DMS53 (cell line): ENCODE results near the gene DNPH1.
A peak's percentile ranks its signal among the peaks of the same experiment; 100 is the strongest.

Experiments
- DNase-seq: peaks from one replicate; lab custom pipeline; 2025; lab: John Stamatoyannopoulos, UW

Gene DNPH1

DNA sequence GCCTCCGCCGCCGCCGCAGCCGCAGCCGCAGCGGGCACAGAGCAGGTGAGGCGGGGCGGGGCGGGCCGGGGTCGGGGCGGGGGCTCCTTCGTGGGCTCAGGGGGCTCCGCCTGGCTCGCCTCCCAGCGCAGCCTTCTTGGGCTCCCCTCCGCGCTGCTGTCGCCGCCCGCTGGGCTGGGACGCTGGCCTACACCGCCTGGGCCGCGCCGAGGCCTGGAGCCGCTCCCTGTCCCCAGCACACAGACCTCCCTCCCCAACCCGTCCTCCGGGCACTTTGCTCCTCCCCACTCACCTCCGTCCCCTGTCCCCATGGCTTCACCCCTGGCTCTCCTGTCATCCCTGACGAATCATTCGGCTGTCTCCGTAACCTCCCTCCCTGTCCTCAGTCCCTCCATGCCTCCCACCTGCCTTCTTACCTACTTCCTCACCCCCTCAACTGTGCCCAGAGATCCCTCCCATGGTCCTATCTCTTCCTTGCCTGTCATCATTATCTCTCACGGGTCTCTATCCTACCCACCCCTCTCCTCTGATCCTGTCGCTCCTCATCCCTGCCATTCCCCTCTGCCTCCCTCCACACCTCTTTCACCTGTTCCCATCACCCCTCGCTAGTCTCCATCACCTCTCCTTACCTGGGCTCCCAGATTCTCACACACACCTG lies 14.5 kb upstream of the DNPH1 start:
- DNase-seq, result peak; percentile 47

DNA sequence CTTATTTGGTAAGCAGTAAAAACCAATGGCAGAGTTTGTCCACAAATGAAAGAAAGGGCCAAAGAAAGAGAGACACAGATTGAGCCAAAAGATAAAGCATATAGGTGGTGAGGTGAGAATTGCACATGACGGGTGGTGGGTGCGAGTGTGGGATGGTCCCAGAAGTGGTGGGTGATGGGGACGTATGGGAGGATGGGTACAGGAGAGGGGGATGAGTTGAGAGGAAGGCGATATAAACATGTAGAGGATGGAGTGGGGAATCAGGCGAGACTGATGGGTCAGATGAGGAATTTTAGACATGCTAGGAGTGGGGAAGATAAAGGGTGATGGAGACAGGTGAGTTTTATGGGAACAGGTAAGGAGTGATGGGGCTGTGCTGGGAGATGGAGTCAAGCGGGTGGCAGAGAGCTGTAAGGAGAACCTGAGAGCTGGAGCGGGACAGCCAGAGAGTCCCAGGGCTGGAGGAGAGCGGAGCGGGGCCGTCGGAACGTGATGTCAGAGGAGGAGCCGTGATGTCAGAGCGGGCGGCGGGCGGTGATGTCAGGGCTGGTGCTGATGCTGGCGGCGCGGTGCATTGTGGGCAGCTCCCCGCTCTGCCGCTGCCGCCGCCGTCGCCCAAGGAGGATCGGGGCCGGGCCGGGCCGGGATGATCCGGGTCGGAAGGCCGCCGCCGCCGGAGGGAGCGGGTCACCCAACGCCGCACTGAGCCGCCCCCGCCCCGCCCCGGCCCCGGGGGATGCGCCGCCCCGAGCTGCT lies 13.8 kb upstream of the DNPH1 start, which contains the start of gene TTBK1:
TTBK1 (plus strand) TSS at position 574 of the 756 bp plus-strand sequence. CDS start 3,180 bp downstream, outside the sequence.
- DNase-seq, result peak; percentile 63

DNA sequence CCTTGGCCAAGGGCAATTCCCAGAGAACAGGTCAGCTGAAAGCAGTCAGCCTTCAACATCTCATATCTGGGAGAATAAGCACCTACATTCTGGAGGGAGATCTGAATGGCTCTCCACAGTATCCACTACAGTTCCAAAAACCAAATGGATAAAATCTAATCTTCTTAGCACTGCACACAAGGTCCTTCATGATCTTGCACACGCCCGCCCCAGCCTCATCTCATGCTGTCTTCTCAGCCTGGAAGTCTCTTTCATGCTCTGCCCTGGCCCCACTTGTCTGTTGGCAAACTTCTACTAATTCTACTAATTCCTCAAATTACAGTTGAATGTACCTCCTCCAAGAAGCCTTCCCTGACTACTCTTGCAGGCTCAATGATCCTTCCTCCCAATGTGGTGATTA lies 12.2 kb upstream of the DNPH1 start:
- DNase-seq, result no peak

DNA sequence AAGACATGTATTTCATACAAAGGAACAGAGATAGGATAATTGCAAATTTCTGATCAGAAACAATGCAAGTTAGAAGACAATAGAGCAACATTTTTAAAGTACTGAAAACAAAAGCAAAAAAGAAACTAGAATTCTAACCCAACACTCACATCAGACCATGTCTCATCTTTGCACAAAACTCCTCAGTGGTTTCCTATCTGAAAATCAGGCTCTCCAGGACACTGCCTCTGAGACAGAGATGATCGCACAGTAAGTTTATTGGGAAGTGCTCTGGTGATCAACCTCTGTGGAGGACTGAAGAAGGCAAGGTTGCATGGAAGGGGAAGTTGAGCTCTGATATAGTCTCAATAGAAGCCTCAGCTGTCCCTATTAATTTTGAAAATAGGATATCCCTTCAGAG lies 11.7 kb upstream of the DNPH1 start:
- DNase-seq, result no peak

DNA sequence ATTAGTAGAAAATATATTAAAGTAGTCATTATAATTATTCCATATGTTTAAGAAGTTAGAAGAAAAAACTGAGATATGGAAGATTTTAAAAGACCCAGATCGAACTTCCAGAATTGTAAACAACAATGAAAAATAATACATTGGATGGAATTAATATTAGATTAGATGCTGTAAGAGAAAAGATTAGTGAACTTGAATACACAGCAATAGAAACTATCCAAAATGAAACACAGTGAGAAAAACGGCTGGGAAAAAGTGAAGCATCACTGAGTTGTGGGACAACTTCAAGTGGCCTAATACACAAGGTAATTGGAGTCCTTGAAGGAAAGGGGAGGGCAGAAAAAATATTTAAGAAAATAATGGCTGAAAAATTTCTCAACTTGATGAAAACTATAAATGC lies 9.8 kb upstream of the DNPH1 start:
- no peak for DNase-seq

DNA sequence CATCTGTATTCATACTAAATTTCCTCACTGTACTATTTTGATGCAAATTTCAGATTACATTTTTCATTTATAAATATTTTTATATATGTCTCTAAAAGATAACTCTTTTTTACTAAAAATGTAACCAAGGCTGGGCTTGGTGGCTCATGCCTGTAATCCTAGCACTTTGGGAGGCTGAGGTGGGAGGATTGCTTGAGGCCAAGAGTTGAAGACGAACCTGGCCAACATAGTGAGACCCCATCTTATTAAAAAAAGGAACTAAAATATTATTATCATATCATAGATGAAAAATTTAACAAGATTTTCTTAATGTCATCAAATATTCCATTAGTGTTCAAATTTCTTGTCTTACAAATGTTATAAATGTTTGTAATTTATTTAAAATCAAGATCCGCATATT lies 6.6 kb upstream of the DNPH1 start:
- DNase-seq, result no peak

DNA sequence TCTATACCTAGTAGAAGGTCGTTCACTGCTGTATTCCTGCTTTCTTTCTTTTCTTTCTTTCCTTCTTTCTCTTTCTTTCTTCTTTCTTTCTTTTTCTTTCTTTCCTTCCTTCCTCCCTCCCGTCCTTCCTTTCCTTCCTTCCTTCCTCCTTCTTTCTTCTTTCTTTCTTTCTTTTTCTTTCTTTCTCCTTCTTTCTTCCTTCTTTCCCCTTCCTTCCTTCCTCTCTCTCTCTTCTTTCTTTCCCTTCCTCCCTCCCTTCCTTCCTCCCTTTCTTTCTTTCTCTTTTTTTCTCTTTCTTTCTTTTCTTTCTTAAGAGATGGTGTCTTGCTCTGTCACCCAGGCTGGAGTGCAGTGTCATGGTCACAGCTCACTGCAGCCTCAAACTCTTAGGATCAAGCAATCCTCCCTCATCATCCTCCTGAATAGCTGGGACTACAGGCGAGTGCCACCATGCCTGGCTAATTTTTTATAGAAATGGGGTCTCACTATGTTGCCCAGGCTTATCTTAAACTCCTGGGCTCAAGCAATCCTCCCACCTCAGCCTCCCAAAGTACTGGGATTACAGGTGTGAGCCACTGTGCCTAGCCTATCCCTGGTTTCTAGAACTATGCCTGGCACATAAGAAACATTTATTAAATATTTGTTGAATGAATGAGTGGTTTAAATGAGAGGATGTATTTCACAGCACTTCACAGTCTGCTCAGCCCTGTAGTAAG lies 2.6 kb upstream of the DNPH1 start:
- no peak for DNase-seq

DNA sequence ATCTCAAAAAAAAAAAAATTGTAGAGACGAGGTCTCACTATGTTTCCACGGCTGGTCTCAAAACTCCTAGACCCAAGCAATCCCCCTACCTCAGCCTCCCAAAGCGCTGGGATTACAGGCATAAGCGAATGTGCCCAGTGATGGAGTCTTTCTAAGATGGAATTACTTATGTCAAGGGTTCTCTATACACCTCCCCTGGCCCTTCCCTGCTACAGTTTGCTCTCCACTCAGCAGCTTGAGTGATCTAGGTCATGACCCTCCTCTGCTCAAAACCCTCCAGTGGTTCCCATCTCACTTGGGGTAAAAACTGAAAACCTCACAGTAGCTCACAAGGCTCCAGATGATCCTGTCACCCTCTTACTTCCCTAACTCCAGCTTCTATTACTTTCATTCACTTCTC lies 1.8 kb upstream of the DNPH1 start:
- no peak for DNase-seq

DNA sequence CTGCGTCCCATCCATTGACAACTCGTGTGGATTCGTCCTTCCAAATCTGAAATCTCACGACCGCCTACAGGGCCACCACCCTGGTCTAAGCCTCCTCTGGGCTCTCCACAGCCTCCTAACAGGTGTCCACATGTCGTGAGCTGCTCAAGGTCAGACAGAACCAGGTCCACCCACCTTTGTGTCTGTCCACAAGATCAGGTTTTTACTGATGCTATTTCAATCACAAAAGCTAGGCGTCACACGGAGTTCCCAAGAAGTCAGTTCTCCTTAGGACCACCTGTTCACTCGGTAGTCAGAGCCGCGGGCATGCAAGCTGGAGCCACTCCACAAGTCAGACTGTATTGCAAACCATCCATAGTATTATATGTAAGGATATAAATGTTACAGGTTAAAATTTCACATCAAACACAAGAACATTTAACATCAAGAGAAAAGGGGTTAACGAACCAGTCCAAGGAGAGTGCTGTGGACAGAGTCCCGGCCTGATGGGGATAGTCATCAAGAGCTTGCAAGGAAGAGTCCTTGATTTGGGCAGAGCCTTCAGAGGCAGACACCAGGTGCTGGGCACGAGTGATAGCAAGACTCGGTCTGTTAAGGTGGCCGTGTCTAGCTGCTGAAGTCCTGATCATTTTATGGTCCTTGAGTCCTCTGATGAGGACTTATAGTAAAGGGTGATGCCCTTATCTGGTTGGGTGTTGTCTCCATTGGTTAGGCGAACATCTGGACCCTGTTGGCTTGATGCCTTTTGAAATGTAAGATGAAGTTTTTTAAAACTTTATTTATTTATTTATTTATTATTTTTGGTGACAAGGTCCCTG lies 731 bp upstream of the DNPH1 start:
- no peak for DNase-seq

DNA sequence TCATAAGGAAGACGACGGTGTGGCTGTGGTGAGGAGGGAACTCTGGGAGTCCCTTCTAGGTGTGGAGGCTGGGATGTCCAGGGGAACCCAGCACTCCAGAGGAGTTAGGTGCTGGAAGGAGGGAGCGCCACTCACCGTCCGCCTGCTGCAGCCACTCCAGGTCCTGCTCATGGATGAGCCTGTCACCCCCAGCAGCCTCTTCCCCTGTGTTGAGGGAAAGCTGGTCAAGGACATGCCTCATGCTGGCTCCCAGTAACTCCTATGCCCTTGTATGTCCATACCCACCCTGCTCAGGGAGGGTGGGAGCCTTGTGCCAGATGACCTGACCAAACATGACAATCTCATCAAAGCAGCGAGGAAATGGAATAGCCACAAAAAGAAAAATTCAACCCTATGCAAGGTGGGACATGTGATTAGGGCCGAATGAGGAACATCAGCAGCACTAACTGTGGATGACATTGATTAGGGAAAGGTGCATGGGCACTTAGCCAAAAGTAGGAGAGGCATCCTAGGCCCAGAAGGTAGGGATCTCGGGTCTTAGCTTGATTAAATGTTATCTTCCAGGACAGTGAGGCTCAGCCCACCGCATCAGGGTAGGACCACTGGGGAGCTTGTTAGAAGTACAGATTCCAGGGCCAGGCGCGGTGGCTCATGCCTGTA lies 3.0 kb downstream of the DNPH1 start:
- DNase-seq, result no peak

DNA sequence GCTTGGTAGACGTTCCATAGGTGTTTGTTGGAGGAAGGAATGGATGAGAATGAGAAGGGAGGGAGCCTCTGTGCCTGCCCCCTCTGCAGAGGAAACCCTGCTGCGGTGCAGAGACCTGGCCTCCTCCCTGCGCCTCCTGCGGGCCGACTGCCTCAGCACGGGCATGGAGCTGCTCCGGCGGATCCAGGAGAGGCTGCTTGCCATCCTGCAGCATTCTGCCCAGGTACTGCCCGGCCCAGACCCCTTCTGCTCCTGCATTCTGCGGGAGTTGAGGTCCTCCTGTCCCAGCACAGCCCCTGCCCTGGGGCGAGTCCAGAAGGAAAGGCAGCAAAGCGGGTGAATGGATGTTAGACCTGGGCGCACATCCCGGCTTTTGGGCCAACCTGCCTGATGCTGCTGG lies 6.1 kb downstream of the DNPH1 start:
- DNase-seq, result no peak

DNA sequence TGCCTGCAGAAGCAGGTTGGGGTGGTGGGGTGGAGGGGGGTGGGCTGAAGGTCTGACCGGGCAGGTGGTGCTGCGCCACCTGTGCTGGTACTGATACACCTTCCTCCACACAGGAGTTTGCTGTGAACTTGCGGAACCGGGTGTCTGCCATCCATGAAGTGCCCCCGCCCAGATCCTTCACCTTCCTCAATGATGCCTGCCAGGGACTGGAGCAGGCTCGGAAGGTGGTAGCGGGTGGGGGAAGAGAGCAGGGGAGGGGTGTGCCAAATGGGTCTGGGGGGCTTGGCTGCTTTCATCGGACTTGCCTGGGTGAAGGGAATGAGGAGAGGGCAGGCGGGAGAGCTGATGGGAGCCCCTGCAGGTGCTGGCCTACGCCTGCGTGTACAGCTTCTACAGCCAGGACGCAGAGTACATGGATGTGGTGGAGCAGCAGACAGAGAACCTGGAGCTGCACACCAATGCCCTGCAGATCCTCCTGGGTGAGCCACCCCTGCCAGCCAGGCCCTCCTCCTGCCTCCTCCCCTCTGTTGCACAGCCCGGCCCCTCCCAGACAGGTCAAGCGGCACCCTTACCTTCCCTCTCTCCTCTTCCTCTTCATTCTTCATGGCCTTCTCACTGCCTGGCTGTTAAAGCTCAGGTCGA lies 6.7 kb downstream of the DNPH1 start:
- DNase-seq, result no peak

DNA sequence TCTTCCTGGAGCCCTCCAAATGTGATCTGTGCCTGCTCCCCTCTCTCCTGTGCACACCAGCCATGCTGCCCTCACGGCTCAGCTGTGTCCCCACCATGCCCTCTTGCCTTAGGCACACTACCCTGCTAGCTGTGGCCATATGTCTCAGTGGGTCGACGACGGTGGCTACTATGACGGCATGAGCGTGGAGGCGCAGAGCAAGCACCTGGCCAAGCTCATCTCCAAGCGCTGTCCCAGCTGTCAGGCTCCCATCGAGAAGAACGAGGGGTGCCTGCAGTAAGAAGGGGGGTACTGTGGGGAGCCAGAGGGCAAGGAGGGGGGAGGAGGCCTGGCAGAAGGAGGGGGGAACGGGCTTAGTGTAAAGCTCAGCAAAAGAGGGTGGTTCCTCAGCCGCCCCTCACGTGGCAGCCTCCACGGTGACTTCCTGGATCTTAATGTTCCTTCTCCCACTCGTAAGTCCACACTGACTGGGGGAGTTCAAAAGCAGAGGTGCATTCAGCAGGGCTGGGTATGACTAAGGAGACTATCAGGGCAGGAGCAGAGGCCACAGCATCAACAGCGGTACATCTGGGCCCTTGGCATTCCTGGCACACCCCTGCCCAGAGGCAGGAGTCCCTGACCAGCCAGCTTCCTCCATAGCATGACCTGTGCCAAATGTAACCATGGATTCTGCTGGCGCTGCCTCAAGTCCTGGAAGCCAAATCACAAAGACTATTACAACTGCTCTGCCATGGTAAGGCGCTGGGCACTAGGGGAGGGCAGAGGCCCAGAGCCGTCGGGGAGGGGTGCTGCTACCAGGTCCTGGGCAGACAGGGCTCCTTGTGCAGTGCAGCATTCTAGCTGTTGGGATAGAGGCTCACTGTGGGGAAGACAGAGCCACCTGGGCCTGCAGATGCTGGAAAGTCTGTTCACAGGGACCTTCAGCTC lies 8.0 kb downstream of the DNPH1 start:
- no peak for DNase-seq

DNA sequence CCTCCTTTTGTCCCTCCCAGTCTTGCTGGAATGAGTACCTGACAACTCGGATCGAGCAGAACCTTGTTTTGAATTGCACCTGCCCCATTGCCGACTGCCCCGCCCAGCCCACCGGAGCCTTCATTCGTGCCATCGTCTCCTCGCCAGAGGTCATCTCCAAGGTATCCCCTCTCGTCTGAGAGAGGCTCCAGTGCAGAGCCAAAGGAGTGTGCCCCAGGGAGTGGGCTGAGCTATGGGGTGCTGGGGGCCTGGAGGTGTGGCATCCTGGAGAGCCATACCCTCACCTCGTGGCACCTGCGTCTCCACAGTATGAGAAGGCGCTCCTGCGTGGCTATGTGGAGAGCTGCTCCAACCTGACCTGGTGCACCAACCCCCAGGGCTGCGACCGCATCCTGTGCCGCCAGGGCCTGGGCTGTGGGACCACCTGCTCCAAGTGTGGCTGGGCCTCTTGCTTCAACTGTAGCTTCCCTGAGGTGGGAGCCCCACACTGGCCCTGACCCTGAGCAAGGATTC lies 8.8 kb downstream of the DNPH1 start:
- no peak for DNase-seq

DNA sequence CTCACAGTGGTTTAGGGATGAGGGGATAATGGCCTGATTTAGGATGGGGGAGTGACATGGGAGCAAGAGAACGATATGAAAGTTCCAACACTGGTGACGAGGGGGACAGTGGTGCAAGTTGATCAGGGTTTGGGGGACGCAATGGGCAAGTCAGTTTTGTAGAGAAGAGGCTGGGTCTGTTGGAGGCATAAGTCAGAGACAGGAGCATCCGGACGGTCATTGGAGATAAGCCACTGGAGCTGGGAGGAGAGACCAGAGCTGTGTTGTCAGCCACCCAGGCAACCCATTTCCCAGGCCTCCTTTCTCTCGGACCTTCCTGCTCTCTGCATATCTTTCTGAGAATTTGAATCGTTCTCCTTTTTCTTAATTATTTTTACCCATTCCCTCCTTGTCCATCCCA lies 9.5 kb downstream of the DNPH1 start:
- DNase-seq, result no peak

DNA sequence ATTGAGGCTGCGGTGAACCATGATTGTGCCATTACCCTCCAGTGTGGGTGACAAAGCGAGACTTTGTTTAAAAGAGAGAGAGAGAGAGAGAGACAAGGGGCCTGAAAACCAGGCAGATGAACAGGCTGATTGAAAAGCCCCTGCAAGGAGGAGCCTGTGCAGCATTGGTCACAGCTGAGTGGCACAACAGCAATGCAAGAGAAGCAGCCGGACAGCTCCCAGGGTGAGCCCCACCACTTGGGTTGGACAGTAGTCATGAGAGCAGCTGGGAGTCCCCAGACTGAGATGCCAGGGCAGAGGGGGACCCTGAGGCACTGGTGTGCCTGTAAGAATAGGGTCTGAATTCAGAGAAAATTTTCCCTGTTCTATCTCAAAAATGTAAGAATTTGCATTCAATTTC lies 10.2 kb downstream of the DNPH1 start:
- no peak for DNase-seq

DNA sequence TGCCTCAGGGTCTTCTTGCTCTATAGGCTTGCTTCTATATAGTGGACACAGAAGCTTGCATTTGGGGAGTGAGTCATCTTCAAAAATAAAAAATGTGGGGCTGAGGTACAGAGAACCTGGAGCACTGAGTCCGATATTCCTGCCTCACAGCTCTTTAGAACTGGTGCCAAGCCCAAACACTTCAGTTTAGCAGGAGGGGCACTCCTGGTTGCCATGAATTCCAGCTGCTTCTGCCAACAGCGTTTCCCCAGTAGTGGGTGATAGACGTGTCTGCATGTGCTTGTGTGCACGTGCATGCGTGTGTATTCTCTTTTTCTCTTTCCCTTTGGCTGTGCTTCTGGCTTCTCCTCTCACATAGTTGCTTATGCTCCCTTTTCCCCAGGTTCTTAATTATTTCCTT lies 11.9 kb downstream of the DNPH1 start:
- no peak for DNase-seq

DNA sequence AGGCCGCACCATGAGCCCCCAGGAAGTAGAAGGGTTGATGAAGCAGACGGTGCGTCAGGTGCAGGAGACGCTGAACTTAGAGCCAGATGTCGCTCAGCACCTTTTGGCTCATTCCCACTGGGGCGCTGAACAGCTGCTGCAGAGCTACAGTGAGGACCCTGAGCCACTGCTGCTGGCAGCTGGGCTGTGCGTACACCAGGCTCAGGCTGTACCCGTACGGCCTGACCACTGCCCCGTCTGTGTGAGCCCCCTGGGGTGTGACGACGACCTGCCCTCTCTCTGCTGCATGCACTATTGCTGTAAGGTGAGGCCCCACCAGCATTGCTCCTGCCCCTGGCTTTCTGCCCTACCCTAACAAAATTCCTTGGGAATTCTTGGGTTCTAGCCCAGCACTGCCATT lies 13.1 kb downstream of the DNPH1 start:
- DNase-seq, result no peak

DNA sequence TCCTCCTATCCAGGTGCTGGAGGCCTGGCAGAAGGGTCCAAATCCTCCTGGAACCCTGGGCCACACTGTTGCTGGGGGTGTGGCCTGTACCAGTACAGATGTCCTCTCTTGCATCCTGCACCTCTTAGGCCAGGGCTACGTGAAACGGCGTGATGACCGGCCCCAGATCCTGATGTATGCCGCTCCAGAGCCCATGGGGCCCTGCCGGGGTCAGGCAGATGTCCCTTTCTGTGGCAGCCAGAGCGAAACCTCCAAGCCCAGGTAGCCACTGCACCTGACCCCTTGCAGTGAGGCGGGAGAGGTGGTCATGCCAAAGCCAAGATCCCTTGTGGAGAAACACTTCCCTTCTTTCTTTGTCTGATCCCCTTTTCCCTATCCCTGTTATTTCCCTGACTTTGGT lies 14.2 kb downstream of the DNPH1 start:
- no peak for DNase-seq

DNA sequence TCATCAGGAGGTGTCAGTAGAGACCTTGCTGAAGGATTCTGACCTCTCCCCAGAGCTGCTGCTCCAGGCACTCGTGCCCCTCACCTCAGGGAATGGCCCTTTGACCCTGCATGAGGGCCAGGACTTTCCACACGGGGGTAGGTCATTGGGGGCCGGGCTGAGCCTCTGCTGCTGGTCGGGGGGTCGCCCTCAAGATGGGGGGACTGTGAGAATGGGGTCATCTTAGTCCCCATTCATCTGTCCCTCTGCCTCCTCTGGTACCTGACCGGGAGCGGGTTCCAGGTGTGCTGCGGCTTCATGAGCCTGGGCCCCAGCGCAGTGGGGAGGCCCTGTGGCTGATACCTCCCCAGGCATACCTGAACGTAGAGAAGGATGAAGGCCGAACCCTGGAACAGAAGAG lies 15.8 kb downstream of the DNPH1 start:
- no peak for DNase-seq
